Epidermal melanocyte (primary cell): ENCODE data around the gene RALGPS1.
A peak's percentile ranks its signal among the peaks of the same experiment; 100 is the strongest.

Experiments used
- DNase-seq: peaks from one replicate; pipeline ENCODE4 v3.0.0; 2011; ENCODE audit warnings: low spot score; ENCODE audit not compliant: insufficient read length

The RALGPS1 gene

GRCh38 chr9:126955811-126956210 lies 41.2 kb downstream of the RALGPS1 start:
- no peak for DNase-seq

- no peak for DNase-seq
Observed at GRCh38 chr9:126956917-126957686, 42.5 kb downstream of the RALGPS1 start.

GRCh38 chr9:126957687-126958053 lies 43.1 kb downstream of the RALGPS1 start:
- no peak for DNase-seq

DNA sequence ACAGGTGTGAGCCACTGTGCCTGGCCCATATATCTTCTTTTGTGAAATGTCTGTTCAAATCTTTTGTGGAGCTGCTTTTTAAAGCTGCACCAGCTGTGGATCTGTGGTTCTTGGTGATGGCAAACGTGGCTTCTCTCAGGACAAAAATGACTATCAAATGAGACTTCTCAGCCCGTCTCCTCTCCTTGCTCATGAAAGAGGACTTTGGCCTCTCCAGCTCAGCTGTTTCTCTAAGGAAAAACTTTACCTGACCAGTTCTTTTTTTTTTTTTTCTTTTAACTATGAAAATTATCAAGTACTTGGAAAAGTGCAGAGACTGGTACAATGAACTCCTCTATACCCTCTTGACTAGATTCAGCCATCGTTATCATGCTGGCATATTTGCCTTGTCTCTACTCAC lies 44.8 kb downstream of the RALGPS1 start:
- DNase-seq: no peak

DNA sequence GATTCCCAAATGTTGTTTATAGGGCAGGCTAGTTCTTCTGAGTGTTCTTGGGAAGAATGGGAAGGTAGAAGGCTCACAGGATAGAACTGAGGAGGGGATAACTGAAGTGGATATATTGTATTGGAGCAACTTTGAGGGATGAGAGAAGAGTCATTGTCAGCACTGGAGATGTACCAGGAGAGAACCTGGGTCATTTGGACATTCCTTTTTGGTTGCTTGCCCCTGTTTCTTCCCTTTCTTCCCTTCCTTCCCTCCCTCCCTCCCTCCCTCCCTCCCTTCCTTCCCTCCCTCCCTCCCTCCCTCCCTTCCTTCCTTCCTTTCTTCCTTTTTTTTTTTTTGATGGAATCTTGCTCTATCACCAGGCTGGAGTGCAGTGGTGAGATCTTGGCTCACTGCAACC lies 45.3 kb downstream of the RALGPS1 start:
- DNase-seq: no peak

GRCh38 chr9:126962336-126962735 lies 47.8 kb downstream of the RALGPS1 start:
- no peak for DNase-seq

DNA sequence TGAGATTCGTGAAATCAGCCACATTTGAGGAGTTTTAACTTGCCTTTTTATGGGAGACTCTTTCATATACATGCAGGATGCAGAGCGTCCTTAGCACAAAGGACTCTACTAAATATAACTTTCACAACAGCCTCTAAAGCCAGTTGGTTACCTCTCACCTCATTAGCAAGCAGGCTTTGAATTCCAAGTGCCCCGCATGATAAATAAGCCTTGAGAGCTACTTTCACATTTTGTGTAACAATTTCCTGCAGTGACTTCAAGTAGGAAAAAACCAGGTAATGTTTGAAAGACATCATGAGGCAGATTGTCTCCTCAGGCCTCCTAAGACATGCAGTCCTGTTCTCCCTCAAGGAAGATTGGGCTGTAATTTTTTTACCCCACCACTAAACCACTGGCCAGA lies 50.5 kb downstream of the RALGPS1 start:
- no peak for DNase-seq

- DNase-seq: peak; percentile 54
Observed at GRCh38 chr9:126965541-126966428, 51.2 kb downstream of the RALGPS1 start.

DNA sequence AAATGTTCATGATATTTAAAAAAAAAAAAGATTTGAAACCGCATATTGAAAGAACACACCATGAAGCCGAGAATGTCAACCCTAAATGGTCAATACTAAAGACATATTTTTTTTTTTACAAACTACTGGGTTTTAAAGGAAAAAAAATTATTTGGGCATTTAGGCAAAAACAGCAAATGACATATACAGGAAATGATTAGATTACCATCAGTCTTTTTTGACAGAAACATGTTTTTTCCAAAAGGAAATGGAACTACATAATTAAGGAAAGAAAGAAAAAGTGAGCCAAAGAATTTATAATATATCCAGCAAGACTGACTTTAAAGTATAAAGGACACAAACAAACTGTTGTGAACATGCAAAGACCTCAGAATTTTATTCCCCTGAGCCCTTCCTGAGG lies 56.7 kb downstream of the RALGPS1 start:
- no peak for DNase-seq

DNA sequence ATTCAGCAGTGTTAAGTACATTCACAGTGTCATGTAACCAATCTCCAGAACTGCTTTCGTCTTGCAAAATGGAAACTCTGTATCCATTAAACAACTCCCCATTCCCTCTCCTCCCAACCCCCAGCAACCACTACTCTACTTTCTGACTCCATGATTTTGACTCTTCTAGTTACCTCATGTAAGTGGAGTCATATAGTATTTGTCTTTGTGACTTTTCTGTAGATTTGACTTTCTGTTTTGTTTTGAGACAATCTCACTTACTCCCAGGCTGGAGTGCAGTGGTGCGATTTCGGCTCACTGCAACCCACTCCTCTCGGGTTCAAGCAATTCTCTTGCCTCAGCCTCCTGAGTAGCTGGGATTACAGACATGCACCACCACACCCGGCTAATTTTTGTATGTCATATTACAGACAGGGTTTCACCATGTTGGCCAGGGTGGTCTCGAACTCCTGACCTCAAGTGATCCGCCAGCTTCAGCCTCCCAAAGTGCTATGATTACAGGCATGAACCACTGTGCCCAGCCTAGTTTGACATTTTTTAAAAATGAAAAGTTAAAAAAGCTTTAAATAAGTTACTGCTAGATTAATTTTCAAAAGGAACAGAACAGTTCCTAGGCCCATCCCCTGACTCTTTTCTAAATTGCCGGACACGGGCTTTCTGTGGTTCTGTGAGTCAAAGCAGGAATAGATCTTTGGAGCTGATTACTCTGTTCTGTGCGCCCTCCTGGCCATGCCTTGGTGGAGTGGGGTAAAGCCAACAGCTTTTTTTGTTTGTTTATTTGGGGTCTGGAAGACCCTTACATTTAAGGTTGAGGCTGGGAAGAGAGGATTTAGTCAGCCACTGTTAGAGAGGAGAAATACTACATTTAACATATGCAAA lies 59.3 kb downstream of the RALGPS1 start:
- no peak for DNase-seq

DNA sequence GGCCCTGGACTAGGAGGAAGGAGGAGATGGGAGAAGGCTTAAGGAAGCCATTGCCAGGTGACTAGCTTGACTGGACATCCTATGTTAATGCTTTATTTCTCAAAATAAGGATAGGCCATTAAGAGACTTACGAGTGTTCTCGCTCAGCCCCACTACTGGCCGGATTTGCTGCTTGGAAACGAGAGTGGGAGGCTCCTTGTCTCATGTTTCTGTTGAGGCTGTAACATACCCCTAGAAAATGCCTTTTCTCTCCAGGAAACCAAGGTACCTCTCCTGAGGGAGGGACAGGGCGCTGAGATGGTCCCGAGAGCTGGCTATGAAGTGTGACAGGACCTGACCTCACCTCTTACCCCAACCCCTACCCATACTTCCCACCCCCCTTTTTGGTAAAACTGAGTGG lies 60.0 kb downstream of the RALGPS1 start:
- DNase-seq: no peak

DNA sequence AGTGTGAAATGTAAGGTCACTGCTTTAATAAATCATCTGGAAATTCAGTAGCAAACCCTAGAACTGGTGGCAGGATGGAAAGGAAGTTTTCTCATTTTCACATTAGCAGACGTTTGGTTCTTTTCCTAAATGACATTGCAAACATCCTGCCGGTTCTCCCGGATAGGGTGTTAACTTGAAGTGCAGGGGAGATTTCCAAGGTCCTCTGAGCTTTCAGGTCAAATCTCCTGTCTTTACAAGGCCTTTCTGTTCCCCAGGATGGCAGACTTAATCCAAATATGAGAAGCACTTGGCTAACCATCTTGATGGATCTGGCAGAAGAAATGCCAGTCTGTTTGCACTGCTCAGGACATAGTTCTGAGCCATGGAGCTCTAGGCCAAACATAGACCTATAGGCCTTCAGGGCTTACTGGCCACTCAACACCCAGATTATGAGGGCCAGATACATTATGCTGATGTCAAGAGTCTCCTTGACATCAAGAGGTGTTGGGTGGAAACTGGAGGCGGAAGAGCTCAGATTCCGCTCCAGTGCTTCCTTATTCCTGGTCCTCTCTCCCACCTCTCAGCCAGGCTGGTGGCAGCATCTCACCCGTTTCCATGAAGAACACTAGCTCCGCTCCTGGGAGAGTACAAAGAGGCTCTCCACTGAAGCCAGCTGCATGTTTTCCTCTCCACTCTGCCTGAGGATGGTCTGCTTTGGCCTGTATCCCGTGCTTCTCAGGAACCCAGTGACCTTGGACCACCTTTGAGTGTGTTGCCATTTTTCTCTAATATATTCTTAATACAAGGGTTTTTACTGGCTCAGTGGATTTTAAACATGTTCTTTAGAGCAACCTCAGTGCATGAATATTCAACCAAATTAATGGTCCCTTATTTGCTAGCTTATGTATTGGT lies 61.0 kb downstream of the RALGPS1 start:
- DNase-seq: no peak

DNA sequence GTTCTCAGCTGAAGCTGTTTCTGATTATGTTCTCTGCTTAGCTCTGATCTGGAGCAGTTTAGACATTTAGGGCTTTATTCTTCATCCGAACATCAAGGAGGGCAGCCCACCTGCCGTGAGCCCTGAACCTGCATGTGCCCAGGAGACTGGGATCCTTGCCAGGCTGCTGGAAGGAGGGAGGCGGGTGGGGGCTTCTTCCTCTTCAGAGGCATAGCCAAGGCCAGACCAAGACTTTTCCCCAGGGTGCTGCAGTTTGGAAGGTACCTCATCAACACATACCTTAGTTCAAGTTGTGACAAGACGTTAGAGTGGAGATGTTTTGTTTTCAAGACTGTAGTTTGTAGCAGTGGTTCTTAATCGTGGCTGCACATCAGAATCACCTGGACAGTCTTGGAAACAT lies 64.9 kb downstream of the RALGPS1 start:
- DNase-seq: no peak

GRCh38 chr9:126980231-126980630 lies 65.6 kb downstream of the RALGPS1 start:
- DNase-seq: no peak

GRCh38 chr9:126981218-126981617 lies 66.6 kb downstream of the RALGPS1 start:
- no peak for DNase-seq

DNA sequence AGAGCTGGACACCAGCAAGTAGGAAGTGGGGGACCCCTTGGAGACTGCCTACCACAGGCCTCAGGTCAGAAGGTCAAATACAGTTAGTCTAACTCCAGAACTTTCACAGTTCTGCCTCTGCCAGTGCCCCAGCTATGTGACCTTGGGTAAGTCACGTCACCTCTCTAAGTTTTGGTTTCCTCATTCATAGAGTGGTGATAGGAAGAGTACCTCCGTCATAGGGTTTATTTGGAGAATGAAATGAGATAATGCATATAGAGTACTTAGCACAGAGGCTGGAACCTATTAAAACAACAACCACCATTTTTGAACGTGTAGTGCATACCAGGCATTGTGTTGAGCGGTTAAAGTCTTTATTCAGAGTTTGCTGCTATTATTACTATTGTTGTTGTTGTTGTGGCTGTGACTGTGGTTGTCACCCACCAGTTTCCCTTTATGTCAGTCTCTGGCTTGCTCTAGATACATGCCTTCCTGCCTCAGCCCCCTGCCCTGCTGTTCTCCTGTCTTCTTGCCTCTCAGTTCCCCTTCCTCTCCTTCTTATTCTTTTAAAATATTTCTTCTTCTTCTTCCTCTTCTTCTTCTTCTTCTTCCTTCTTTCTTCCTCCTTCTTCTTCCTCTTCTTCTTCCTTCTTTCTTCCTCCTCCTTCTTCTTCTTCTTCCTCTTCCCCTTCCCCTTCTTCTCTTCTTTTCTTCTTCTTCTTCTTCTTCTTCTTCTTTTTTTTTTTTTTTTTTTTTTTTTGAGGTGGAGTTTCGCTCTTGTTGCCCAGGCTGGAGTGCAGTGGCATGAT lies 67.8 kb downstream of the RALGPS1 start:
- DNase-seq: no peak

DNA sequence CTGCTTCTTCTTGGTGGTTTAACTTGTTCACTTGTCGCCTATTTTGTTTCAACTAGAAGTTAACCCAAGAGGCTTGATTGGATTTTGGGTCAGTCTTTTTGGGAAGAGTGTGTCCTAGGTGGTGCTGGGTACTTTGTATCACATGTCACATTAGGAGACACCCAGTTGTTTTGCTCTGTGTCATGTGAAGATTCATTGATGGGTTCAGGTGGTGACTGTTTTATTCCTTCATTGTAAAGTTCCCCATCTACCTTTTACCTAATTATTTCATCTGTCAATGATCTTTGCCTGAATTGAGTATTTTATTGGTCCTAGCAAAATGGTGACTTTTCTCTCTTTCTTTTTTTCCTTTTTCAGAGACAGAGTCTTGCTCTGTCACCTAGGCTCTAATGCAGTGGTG lies 69.2 kb downstream of the RALGPS1 start:
- no peak for DNase-seq

GRCh38 chr9:126984969-126985368 lies 70.4 kb downstream of the RALGPS1 start:
- DNase-seq: no peak

DNA sequence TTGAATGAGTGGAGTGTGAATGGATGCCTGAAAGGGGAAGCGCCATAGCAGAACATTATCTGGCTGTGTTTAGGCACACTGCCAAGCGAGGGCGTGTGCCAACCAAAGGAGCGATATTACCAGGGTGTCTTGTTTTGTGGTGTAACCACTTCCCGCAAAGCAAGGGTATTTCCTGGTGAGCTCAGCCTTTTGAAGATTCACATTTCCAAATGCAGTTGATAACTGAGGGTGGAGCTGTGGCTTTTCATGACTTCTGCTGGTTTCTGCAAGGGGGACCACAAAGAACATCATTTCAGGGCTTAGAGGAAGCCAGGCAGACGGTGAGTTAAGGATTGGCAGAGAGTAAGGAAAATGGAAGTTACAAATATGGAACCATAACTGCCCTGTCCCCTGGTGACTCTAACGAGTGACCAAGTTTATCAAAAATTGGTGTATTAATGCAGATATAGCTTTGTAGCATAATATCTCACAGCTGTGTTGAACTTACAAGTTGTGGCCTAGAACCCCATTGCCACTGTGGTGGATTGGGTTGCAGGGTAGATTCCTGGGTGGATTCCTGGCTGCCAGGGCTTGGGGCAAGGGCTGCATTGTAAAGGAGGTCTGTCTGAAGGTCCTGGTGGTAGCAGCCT lies 71.4 kb downstream of the RALGPS1 start:
- DNase-seq: peak; percentile 22
